Stimulated activated CD4-positive, alpha-beta T cell treated with anti-CD3 and anti-CD28 coated beads, Interleukin-4, amount 100 ng/mL, for 48 hours (primary cell): ENCODE data around the gene FAM89B.

ENCODE experiments used
- DNase-seq, 2 donors: peaks; one replicate each; pipeline ENCODE4 v3.0.0-alpha.2; 2020; ENCODE audit warnings: low read depth in 2 of 2

Gene FAM89B

GRCh38 chr11:65610404-65610803 lies 38.1 kb downstream of the FAM89B start:
- no peak for DNase-seq

- no peak for DNase-seq
Measured at GRCh38 chr11:65611028-65611757, 38.9 kb downstream of the FAM89B start.

GRCh38 chr11:65611758-65612603 lies 39.6 kb downstream of the FAM89B start:
- no peak for DNase-seq

GRCh38 chr11:65612691-65613090 lies 40.4 kb downstream of the FAM89B start:
- no peak for DNase-seq

- no peak for DNase-seq
Measured at GRCh38 chr11:65613091-65613928, 41.0 kb downstream of the FAM89B start.

- DNase-seq, result peak; percentile 99 to 100
Measured at GRCh38 chr11:65615229-65615949, 43.1 kb downstream of the FAM89B start, which contains the start of gene PCNX3. Gene PCNX3, plus strand, starts transcription at chr11:65615776. Its CDS starts 536 bp downstream, at chr11:65616312.

GRCh38 chr11:65615950-65616574 lies 43.7 kb downstream of the FAM89B start:
- no peak for DNase-seq

- no peak for DNase-seq
Measured at GRCh38 chr11:65616575-65617001, 44.2 kb downstream of the FAM89B start.

GRCh38 chr11:65617136-65617850 lies 45.0 kb downstream of the FAM89B start:
- no peak for DNase-seq

- DNase-seq, result no peak
Measured at GRCh38 chr11:65617990-65618751, 45.8 kb downstream of the FAM89B start.

- no peak for DNase-seq
Measured at GRCh38 chr11:65618763-65619162, 46.4 kb downstream of the FAM89B start.

GRCh38 chr11:65619281-65619928 lies 47.1 kb downstream of the FAM89B start:
- DNase-seq, result no peak

- DNase-seq, result no peak
Measured at GRCh38 chr11:65620666-65621065, 48.3 kb downstream of the FAM89B start.

- DNase-seq, result no peak
Measured at GRCh38 chr11:65621460-65621859, 49.1 kb downstream of the FAM89B start.

GRCh38 chr11:65622011-65622410 lies 49.7 kb downstream of the FAM89B start:
- no peak for DNase-seq

GRCh38 chr11:65623177-65623576 lies 50.8 kb downstream of the FAM89B start:
- no peak for DNase-seq
